Thoracic aorta (tissue), 2 donors: ENCODE results near the gene SEC11A. TPM values are rescaled to one million over a fixed set of nuclear protein-coding genes. Genes with fewer than 3 reads are reported as not detected.

ENCODE experiments used
- ATAC-seq: fragments of 150-250 bp; one replicate; pipeline ENCODE4 v1.8.0; 2017; ENCODE audit warnings: low read depth; ENCODE audit not compliant: insufficient number of reproducible peaks, low FRiP score
- DNase-seq: peaks from one replicate; pipeline ENCODE4 v3.0.0-alpha.2; 2020; ENCODE audit warnings: low spot score
- H3K27ac ChIP-seq, 2 donors: fragments of 200-600 bp; sonication (generic); 1 replicate in 1 of 2; 2 replicates in 1 of 2; pipeline ENCODE4 v1.5.1; 2016; ENCODE audit warnings: mild to moderate bottlenecking in 2 of 2, moderate library complexity in 2 of 2
- H3K27me3 ChIP-seq: fragments of 200-600 bp; sonication (generic); replicated peaks from 2 replicates; pipeline ENCODE4 v1.6.0; 2016; ENCODE audit warnings: mild to moderate bottlenecking; ENCODE audit not compliant: insufficient read depth
- H3K36me3 ChIP-seq: fragments of 200-600 bp; sonication (generic); one replicate; pipeline ENCODE4 v1.5.1; 2016
- H3K4me1 ChIP-seq, 2 donors: fragments of 200-600 bp; sonication (generic); 1 replicate in 1 of 2; 2 replicates in 1 of 2; pipeline versions ENCODE4 v1.5.1 to v1.6.0; 2016; ENCODE audit warnings: low read depth in 2 of 2, mild to moderate bottlenecking in 1 of 2; ENCODE audit not compliant: control insufficient read depth in 1 of 2
- H3K4me3 ChIP-seq: fragments of 200-600 bp; sonication (generic); 2 replicates; pipeline ENCODE4 v1.5.1; 2016; ENCODE audit warnings: mild to moderate bottlenecking
- H3K9me3 ChIP-seq: fragments of 200-600 bp; sonication (generic); 2 replicates; pipeline ENCODE4 v1.5.1; 2016
- total RNA-seq, 2 donors: library from RNA; depleted of rRNA; stranded (reverse); fragments of >200 nt; gene quantifications; one replicate each; pipeline versions ENCODE4 v1.1.0 to v1.2.3, GENCODE V29; 2016
- TF ChIP-seq, protein P1 (sequence below): fragments of 200-600 bp; sonication (generic); IDR thresholded peaks from one replicate; pipeline ENCODE4 v1.5.1; 2019; ENCODE audit warnings: antibody characterized with exemption

SEC11A gene
- total RNA-seq, 2 donors from 2014 or later = 97.1 to 122 TPM

- Histone ChIP-seq H3K9me3 (no peaks in the 10 kb centered on the region), H3K36me3 (peaks cover 18% of the 10 kb centered on the region), H3K4me1 (no peaks in the 10 kb centered on the region), H3K27ac (no peak overlapping the region), H3K27me3 (no peaks in the 10 kb centered on the region), H3K4me3 (no peak overlapping the region)
- ATAC-seq = no peak
- no peak for DNase-seq
- TF ChIP-seq, protein P1, sequence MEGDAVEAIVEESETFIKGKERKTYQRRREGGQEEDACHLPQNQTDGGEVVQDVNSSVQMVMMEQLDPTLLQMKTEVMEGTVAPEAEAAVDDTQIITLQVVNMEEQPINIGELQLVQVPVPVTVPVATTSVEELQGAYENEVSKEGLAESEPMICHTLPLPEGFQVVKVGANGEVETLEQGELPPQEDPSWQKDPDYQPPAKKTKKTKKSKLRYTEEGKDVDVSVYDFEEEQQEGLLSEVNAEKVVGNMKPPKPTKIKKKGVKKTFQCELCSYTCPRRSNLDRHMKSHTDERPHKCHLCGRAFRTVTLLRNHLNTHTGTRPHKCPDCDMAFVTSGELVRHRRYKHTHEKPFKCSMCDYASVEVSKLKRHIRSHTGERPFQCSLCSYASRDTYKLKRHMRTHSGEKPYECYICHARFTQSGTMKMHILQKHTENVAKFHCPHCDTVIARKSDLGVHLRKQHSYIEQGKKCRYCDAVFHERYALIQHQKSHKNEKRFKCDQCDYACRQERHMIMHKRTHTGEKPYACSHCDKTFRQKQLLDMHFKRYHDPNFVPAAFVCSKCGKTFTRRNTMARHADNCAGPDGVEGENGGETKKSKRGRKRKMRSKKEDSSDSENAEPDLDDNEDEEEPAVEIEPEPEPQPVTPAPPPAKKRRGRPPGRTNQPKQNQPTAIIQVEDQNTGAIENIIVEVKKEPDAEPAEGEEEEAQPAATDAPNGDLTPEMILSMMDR = no peak
These were observed 49.6 kb downstream of the SEC11A start for GRCh38 chr15:84666373-84666772.

GRCh38 chr15:84661001-84661400 lies 54.9 kb downstream of the SEC11A start:
- TF ChIP-seq, protein P1 = no peak
- Histone ChIP-seq H3K9me3 (no peaks in the 10 kb centered on the region), H3K4me1 (peaks cover 0 to 10% of the 10 kb centered on the region in 2 donors), H3K36me3 (peaks cover 7% of the 10 kb centered on the region), H3K27me3 (no peaks in the 10 kb centered on the region), H3K27ac (no peak overlapping the region), H3K4me3 (no peak overlapping the region)
- DNase-seq (no peak), ATAC-seq (no peak)

GRCh38 chr15:84659904-84660781 lies 55.8 kb downstream of the SEC11A start:
- ATAC-seq = no peak
- Histone ChIP-seq H3K27ac (no peak overlapping the region), H3K36me3 (peaks cover 2% of the 10 kb centered on the region), H3K9me3 (no peaks in the 10 kb centered on the region), H3K4me3 (no peak overlapping the region), H3K27me3 (no peaks in the 10 kb centered on the region), H3K4me1 (peaks cover 1 to 15% of the 10 kb centered on the region in 2 donors)
- no peak for DNase-seq
- TF ChIP-seq, protein P1 = no peak

- no peak for DNase-seq
These were observed 57.0 kb downstream of the SEC11A start for GRCh38 chr15:84658788-84659411.

More at GRCh38 chr15:84658788-84659411, 57.0 kb downstream of the SEC11A start:
- TF ChIP-seq, protein P1 = no peak
- peak overlapping the region; percentile 83 to 84 for H3K27ac ChIP-seq
- peak overlapping the region; percentile 77 for H3K4me3 ChIP-seq
- H3K4me1 ChIP-seq = peaks cover 4 to 21% of the 10 kb centered on the region in 2 donors
- no peaks in the 10 kb centered on the region for H3K27me3 ChIP-seq
- H3K36me3 ChIP-seq = no peaks in the 10 kb centered on the region
- ATAC-seq = no peak
- H3K9me3 ChIP-seq = no peaks in the 10 kb centered on the region
